ENCODE measurements around the gene RBMX.

The RBMX gene

DNA sequence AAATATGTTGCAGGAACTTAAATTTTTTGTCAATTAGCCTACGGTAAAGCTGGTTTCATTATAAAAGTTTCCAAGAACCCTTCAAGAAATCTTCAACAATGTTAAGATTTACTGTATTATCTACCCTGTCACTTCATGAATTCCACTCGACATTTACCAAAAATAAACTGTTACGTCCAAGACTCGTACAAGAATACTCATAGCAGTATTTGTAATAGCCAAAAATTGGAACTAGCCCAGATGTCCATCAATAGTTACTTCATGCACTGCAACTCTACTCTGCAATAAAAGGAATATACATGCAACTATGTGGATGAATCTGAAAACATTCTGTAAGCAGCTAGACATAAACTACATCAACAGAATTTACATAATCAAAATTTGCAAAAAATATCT lies 13.4 kb downstream of the RBMX start:
- Histone ChIP-seq H3K4me3 (no peak overlapping the region), H3K9me3 (no peaks in the 10 kb centered on the region), H3K36me3 (peaks cover 93% of the 10 kb centered on the region), H4K20me1 (peaks cover 100% of the 10 kb centered on the region), H3K9ac (no peak overlapping the region), H3K27ac (no peak overlapping the region), H3K4me2 (no peak overlapping the region), H3K4me1 (no peaks in the 10 kb centered on the region), H3K27me3 (peaks cover 53% of the 10 kb centered on the region)
- no peak for TF ChIP-seq Cebpa-rat (IDR thresholded peaks at IDR 0.05)

DNA sequence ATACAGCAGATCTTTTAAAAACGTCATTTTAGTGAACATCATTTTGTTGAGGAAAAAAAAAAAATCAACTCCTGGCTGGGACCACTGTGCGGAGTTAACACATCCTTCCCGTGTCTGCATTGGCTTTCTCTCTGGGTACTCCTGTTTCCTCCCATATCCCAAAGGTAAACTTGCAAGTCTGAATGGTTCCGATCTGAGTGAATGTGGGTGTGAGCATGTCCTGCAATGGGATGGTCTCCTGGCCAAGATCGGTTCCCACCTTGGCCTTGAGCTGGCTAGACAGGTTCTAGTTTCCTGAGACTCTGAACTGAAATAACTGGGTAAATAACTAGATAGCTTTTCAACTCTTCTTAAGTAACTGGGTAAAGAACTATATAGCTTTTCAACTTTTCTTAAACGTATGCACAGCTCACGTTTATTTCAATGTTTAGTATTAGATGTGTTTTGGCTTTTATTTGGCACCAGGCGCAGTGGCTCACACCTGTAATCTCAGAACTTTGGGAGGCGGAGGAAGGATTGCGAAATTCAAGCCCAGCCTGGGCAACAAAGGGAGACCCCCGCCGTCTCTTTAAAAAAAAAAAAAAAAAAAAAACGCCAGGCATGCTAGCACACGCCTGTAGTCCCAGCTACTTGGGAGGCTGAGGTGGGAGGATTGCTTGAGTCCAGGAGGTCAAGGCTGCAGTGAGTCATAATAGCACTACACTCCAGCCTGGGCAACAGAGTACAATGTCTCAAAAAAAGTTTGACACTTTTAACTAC lies 14.0 kb downstream of the RBMX start:
- no peak overlapping the region for H3K4me2 ChIP-seq
- H3K4me1 ChIP-seq: no peaks in the 10 kb centered on the region
- H3K9ac ChIP-seq: no peak overlapping the region
- no peak overlapping the region for H3K4me3 ChIP-seq
- no peak for TF ChIP-seq Cebpa-rat (IDR thresholded peaks at IDR 0.05)
- H3K36me3 ChIP-seq: peaks cover 93% of the 10 kb centered on the region
- H3K27me3 ChIP-seq: peaks cover 52% of the 10 kb centered on the region
- no peak overlapping the region for H3K27ac ChIP-seq
- H3K9me3 ChIP-seq: no peaks in the 10 kb centered on the region
- peaks cover 100% of the 10 kb centered on the region for H4K20me1 ChIP-seq

DNA sequence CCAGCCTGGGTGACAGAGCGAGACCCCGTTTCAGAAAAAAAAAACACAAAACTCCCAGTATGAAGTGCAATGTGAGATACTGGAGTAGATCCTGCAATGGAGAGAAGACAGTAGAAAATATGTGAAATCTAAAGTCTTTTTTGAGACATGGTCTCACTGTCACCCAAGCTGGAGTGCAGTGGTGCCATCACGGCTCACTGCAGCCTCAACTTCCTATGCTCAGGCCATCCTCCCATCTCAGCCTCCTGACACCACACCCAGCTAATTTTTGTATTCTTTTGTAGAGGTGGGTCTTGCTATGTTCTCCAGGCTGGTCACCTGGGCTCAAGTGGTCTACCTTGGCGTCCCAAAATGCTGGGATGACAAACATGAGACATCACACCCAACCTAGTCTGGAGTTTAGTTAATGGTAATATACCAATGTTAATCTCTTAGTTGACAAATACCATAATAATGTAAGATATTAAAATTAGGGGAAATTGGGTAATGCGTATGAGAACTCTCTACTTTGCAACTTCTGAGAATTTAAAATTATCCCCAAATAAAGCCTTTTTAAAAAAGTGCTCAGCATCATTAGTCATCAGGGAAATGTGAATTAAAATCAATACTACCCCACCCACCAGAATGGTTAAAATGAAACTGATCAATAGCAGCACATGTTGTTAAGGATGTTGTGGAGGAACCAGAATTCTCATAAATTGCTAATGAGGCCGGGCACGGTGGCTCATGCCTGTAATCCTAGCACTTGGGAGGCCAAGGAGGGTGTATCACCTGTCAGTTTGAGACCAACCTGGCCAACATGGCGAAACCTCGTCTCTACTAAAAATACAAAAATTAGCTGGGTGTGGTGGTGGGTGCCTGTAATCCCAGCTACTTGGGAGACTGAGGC lies 15.0 kb downstream of the RBMX start:
- Histone ChIP-seq H3K9me3 (no peaks in the 10 kb centered on the region), H3K36me3 (peaks cover 87% of the 10 kb centered on the region)

DNA sequence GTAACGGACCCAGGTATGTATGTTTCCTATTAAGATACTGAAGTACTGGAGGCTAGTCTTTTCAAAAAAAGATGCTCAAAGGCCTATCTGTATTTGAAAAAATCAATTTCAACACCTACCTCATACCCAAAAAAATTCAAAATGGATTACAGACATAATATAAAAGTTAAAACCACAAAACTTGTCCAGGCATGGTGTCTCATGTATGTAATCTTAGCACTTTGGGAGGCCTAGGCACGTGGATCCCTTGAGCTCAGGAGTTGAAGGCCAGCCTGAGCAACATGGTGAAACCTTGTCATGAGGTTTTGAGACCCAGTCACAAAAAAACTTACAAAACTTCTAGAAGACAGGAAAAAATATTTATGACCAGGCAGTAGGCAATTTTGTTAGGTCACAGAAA lies 16.7 kb downstream of the RBMX start:
- TF ChIP-seq Cebpa-rat (IDR thresholded peaks at IDR 0.05): no peak
- H3K4me1 ChIP-seq: no peaks in the 10 kb centered on the region
- H3K4me2 ChIP-seq: no peak overlapping the region
- H3K4me3 ChIP-seq: no peak overlapping the region
- peaks cover 77% of the 10 kb centered on the region for H4K20me1 ChIP-seq
- H3K27ac ChIP-seq: no peak overlapping the region
- no peak overlapping the region for H3K9ac ChIP-seq
- peaks cover 85% of the 10 kb centered on the region for H3K36me3 ChIP-seq
- peaks cover 57% of the 10 kb centered on the region for H3K27me3 ChIP-seq
- H3K9me3 ChIP-seq: no peaks in the 10 kb centered on the region

More for the DNA sequence above, 15.0 kb downstream of the RBMX start:
- TF ChIP-seq Cebpa-rat (IDR thresholded peaks at IDR 0.05): no peak
- Histone ChIP-seq H3K27me3 (peaks cover 52% of the 10 kb centered on the region), H3K4me1 (no peaks in the 10 kb centered on the region), H3K9ac (no peak overlapping the region), H3K27ac (no peak overlapping the region), H3K4me3 (no peak overlapping the region), H4K20me1 (peaks cover 94% of the 10 kb centered on the region), H3K4me2 (no peak overlapping the region)

DNA sequence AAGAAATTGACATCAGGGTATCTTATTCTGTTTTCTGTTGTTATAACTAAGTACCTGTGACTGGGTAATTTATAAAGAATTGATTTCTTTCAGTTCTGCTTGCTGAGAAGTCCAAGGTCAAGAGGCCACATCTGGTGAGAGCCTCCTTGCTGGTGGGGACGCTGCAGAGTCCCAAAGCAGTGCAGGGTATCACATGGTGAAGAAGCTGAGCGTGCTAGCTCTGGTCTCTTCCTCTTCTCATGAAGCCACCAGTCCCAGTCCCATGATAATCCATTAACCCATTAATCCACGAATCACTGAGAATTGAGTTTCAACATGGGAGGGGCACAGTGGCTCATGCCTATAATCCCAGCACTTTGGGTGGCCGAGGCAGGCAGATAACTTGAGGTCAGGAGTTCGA lies 18.0 kb downstream of the RBMX start:
- H3K27me3 ChIP-seq: peaks cover 57% of the 10 kb centered on the region
- no peaks in the 10 kb centered on the region for H3K9me3 ChIP-seq
- H3K36me3 ChIP-seq: peaks cover 79% of the 10 kb centered on the region
- H3K27ac ChIP-seq: no peak overlapping the region
- peaks cover 65% of the 10 kb centered on the region for H4K20me1 ChIP-seq
- no peak overlapping the region for H3K4me2 ChIP-seq
- H3K4me3 ChIP-seq: no peak overlapping the region
- no peak for TF ChIP-seq Cebpa-rat (IDR thresholded peaks at IDR 0.05)
- H3K4me1 ChIP-seq: no peaks in the 10 kb centered on the region
- no peak overlapping the region for H3K9ac ChIP-seq

DNA sequence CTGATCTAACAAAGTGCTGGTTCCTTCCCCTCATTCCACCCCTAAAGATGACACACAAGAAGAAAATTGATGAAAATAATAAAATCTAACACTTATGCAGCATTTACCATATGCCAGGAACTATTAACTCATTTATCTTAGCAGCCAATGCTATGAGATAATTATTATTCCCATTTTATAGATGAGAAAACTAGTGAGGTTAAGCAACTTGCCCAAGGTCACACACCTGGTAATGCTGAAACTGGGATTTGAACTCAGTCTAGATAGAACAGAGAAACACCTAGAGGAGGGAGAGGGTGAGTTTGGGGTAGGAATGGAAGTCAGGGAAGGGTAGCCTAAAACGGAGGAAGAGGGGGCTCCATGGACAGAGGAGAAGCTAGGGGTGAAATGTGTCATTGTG lies 18.6 kb downstream of the RBMX start:
- H3K4me3 ChIP-seq: no peak overlapping the region
- peaks cover 74% of the 10 kb centered on the region for H3K36me3 ChIP-seq
- H3K27ac ChIP-seq: no peak overlapping the region
- H4K20me1 ChIP-seq: peaks cover 58% of the 10 kb centered on the region
- TF ChIP-seq Cebpa-rat (IDR thresholded peaks at IDR 0.05): no peak
- no peak overlapping the region for H3K4me2 ChIP-seq
- H3K9me3 ChIP-seq: no peaks in the 10 kb centered on the region
- no peak overlapping the region for H3K9ac ChIP-seq
- peaks cover 59% of the 10 kb centered on the region for H3K27me3 ChIP-seq
- H3K4me1 ChIP-seq: no peaks in the 10 kb centered on the region

DNA sequence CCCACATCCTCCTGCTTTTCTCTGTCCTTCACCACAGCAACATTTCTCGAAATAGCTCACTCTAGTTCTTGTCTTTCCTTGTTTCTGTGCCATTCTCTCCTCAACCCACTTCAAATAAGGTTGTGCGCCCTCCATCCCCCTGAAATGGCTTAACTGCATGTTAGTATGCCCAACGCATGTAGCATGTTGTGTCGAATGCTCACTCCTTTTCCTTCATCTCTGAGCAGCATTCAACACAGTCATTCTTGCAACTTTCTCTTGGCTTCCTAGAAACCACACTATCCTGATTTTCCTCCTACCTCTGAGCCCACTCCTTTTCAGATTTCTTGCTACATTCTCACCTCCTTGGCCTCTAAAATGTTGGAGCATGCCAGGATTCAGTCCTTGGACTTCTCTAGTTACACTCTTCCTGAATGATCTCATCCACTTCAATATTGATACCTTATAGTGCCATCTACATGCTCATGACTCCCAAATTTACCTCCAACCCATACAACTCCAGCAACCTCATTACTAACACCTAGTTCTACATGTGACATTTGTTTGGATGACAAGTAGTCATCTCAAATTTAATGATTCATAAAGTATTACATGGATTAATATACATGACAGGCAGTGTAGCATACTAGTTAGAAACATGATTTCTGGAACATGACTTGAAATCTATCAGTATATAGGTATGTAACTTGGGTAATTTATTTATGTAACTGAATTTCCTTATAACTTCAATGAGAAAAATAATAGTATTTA lies 22.3 kb downstream of the RBMX start:
- H3K4me1 ChIP-seq: no peaks in the 10 kb centered on the region
- peaks cover 47% of the 10 kb centered on the region for H3K27me3 ChIP-seq
- no peak overlapping the region for H3K4me2 ChIP-seq
- no peak overlapping the region for H3K9ac ChIP-seq
- H3K9me3 ChIP-seq: no peaks in the 10 kb centered on the region
- H3K4me3 ChIP-seq: no peak overlapping the region
- H3K27ac ChIP-seq: no peak overlapping the region
- no peak for TF ChIP-seq Cebpa-rat (IDR thresholded peaks at IDR 0.05)
- H4K20me1 ChIP-seq: peaks cover 39% of the 10 kb centered on the region
- peaks cover 59% of the 10 kb centered on the region for H3K36me3 ChIP-seq

DNA sequence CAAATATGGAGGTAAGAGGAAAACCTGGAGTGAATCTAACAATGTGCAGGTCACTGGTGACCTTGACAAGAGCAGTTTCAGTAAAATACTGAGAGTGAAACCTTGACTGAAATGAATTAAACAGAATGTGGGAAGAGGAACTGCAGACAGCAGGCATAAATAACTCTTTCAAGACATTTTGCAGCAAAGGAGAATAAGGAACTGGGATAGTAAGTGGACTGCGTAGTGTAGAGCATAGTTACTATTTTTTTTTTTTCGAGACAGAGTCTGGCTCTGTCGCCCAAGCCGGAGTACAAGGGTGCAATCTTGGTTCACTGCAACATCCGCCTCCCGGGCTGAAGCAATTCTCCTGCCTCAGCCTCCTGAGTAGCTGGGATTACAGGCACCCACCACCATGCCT lies 24.0 kb downstream of the RBMX start:
- H3K27me3 ChIP-seq: peaks cover 35% of the 10 kb centered on the region
- no peaks in the 10 kb centered on the region for H3K9me3 ChIP-seq
- H3K4me2 ChIP-seq: no peak overlapping the region
- H3K4me3 ChIP-seq: no peak overlapping the region
- no peak overlapping the region for H3K27ac ChIP-seq
- peaks cover 23% of the 10 kb centered on the region; the same call in 1 of the 2 replicates for H4K20me1 ChIP-seq
- H3K4me1 ChIP-seq: no peaks in the 10 kb centered on the region
- TF ChIP-seq Cebpa-rat (IDR thresholded peaks at IDR 0.05): no peak
- H3K36me3 ChIP-seq: peaks cover 50% of the 10 kb centered on the region
- H3K9ac ChIP-seq: no peak overlapping the region

DNA sequence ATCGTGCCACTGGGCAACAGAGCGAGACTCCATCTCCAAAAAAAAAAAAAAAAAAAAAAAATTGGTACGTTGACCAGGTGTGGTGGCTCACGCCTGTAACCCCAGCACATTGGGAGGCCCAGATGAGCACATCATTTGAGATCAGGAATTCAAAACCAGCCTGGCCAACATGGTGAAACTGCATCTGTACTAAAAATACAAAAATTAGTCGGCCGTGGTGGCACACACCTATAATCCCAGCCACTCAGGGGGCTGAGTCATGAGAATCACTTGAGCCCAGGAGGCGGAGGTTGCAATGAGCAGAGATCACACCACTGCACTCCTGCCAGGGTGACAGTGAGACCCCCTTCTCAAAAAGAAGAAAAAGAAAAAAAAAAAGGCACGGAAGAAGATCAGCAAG lies 24.5 kb downstream of the RBMX start:
- TF ChIP-seq Cebpa-rat (IDR thresholded peaks at IDR 0.05): no peak
- Histone ChIP-seq H3K9ac (no peak overlapping the region), H3K4me3 (no peak overlapping the region), H3K9me3 (no peaks in the 10 kb centered on the region), H4K20me1 (0 out of 2 replicates have a peak, but pooled peaks cover 18% of the 10 kb centered on the region), H3K4me2 (no peak overlapping the region), H3K27ac (no peak overlapping the region), H3K27me3 (peaks cover 31% of the 10 kb centered on the region), H3K36me3 (peaks cover 45% of the 10 kb centered on the region), H3K4me1 (no peaks in the 10 kb centered on the region)
